ENCODE results near the gene CDK11B. TPM values are rescaled to one million over a fixed set of nuclear protein-coding genes. Genes with fewer than 3 reads are reported as not detected.
"Not testable (repeated sequence)": the region's sequence is repeated elsewhere in the genome, so short reads cannot be mapped to it uniquely, and the experiment has no call there.

CDK11B gene
- total RNA-seq, 1 donor from 2014 or later: 26.6 TPM

DNA sequence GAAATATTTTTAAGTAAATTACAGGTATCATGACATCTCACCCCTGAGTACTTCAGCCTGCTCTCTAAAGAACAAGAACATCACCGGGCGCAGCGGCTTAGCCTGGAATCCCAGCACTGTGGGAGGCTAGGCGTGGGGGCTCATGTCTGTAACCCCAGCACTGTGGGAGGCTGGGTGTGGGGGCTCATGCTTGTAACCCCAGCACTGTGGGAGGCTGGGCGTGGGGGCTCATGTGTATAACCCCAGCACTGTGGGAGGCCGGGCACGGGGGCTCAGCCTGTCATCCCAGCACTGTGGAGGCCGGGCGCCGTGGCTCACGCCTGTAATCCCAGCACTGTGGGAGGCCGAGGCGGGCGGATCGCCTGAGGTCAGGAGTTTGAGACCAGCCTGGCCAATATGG is 7.7 kb upstream of the CDK11B start:
- Mint-ChIP-seq H3K27ac (no peak overlapping the region), H3K4me1 (no peaks in the 10 kb centered on the region), H3K36me3 (peaks cover 7% of the 10 kb centered on the region), H3K27me3 (ENCODE audit: low read depth) (no peaks in the 10 kb centered on the region), H3K9me3 (no peaks in the 10 kb centered on the region), H3K4me3 (no peak overlapping the region)
- TF ChIP-seq CTCF (IDR thresholded peaks at IDR 0.05; ENCODE audit: unreplicated experiment): no peak
- no peak for DNase-seq (ENCODE audit: low spot score in 2 of 2, unreplicated experiment in 2 of 2)

GRCh38 chr1:1665815-1666251 is 7.0 kb upstream of the CDK11B start:
- no peaks in the 10 kb centered on the region for H3K27me3 Mint-ChIP-seq (ENCODE audit: low read depth)
- no peak overlapping the region for H3K4me3 Mint-ChIP-seq

DNA sequence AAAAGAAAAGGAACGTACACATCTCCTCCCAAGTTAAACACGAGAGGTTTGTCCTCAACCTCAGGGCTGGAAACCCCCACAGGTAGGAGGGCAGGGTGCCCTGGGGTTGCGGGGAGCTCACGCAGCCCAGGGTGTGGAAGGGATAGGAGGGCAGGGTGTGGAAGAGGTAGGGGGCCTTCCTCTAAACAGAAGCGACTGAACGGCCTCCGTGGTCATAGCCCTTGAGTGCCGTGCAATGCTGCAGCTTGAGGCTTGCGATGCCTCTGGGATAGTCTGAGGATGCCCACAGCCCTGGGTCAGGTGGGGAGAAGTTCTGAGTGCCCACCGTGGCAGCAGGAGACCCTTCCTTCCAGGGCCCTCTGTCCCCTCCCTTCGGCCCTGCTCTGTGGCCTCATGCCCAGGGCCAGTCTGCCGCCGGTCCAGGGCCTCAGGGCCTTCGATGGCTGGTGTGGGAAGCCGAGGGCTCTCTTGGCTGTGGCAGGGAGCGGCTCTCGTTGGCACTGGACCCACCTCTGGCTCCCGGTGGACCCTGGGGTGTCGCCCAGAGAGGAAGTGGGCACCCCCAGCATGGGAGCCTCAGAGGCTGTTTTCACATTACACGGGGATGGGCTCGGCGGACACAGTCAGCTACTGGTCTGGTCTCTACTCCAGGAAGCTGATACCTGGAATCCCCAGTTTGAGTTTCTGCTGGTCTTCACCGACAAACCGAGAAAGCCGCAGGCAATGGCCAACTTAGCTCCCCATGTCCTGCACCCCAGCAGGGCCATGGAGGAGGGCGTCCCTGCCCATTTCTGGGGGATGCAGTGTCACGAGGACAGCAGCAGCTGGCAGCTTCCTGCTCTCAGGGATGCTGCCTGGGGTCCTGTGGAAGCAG is 6.4 kb upstream of the CDK11B start:
- DNase-seq (ENCODE audit: low spot score in 2 of 2, unreplicated experiment in 2 of 2): no peak
- no peaks in the 10 kb centered on the region for H3K4me1 Mint-ChIP-seq
- H3K36me3 Mint-ChIP-seq: peaks cover 7% of the 10 kb centered on the region
- no peak overlapping the region for H3K4me3 Mint-ChIP-seq
- H3K27me3 Mint-ChIP-seq (ENCODE audit: low read depth): no peaks in the 10 kb centered on the region
- no peak overlapping the region for H3K27ac Mint-ChIP-seq
- H3K9me3 Mint-ChIP-seq: no peaks in the 10 kb centered on the region
- no peak for TF ChIP-seq CTCF (IDR thresholded peaks at IDR 0.05; ENCODE audit: unreplicated experiment)

More at GRCh38 chr1:1665815-1666251, 7.0 kb upstream of the CDK11B start:
- peak; percentile 27 for TF ChIP-seq CTCF (IDR thresholded peaks at IDR 0.05; ENCODE audit: unreplicated experiment)
- DNase-seq (ENCODE audit: low spot score in 2 of 2, unreplicated experiment in 2 of 2): no peak
- no peaks in the 10 kb centered on the region for H3K4me1 Mint-ChIP-seq
- H3K27ac Mint-ChIP-seq: no peak overlapping the region
- H3K9me3 Mint-ChIP-seq: no peaks in the 10 kb centered on the region
- peaks cover 7% of the 10 kb centered on the region for H3K36me3 Mint-ChIP-seq

DNA sequence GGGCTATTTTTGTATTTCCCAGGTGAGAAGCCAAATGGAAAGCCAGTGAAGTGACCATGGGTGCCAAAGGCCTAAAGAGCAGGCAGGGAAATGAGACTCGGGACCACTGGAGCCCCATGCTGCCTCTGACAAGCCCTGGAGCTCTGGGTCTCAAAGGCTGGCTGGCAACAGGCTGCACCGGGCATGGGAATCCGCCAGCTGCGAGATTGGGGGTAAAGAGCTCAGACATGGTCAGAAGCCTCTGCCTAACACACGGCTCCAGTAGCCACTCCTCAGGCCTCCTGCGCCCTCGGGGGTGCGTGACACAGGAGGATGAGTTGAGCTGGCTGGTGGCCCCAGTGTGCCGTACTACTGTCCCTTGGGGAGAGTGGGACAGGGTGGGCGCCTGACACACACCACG is 5.5 kb upstream of the CDK11B start:
- not testable (repeated sequence) for H3K9me3 Mint-ChIP-seq; H3K4me3 Mint-ChIP-seq; H3K27ac Mint-ChIP-seq; H3K27me3 Mint-ChIP-seq (ENCODE audit: low read depth); DNase-seq (ENCODE audit: low spot score in 2 of 2, unreplicated experiment in 2 of 2); H3K4me1 Mint-ChIP-seq; H3K36me3 Mint-ChIP-seq

DNA sequence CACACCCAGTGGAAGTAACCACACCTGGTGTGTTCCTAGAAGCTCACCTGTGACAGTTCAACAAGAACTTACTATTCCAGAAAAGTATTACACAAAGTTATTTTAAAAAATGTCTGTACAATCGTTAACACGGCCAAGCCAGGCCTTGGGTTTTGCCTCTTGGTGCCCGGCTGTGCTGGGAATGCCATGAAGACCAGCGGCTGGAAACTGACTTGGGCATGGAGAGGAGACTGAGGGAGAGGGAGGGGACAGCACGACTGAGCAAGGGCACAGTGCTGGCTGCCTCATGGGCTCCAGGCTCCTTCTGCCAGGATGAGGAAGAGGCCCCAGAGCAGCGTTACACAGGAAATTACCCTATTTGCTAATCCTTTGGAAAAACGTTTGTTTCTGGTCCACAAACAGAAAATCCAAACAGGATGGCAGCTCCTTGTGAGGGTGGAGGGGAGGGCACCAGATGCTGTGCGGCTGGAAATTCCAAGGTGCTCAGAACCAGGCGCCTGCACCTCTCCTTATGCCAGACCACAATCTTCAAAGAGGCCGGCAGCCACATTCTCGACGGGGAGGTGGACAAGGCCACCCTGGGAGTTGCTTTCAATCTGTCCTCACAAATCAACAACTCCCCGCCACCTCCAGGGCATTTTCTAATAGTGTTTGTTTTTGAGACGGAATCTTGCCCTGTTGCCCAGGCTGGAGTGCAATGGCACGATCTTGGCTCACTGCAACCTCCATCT is 4.2 kb upstream of the CDK11B start:
- not testable (repeated sequence) for H3K36me3 Mint-ChIP-seq; H3K4me3 Mint-ChIP-seq; H3K4me1 Mint-ChIP-seq; H3K27me3 Mint-ChIP-seq (ENCODE audit: low read depth); H3K9me3 Mint-ChIP-seq; H3K27ac Mint-ChIP-seq; DNase-seq (ENCODE audit: low spot score in 2 of 2, unreplicated experiment in 2 of 2)

- not testable (repeated sequence) for DNase-seq (ENCODE audit: low spot score in 2 of 2, unreplicated experiment in 2 of 2); H3K9me3 Mint-ChIP-seq; H3K4me3 Mint-ChIP-seq; H3K36me3 Mint-ChIP-seq; H3K27me3 Mint-ChIP-seq (ENCODE audit: low read depth); H3K27ac Mint-ChIP-seq; H3K4me1 Mint-ChIP-seq
These were observed 3.6 kb upstream of the CDK11B start for GRCh38 chr1:1662392-1662791.

GRCh38 chr1:1648265-1648664 is 10.5 kb downstream of the CDK11B start:
- not testable (repeated sequence) for H3K4me1 Mint-ChIP-seq; H3K9me3 Mint-ChIP-seq; H3K4me3 Mint-ChIP-seq; H3K27me3 Mint-ChIP-seq (ENCODE audit: low read depth); H3K27ac Mint-ChIP-seq; DNase-seq (ENCODE audit: low spot score in 2 of 2, unreplicated experiment in 2 of 2)
- peaks cover 51% of the 10 kb centered on the region for H3K36me3 Mint-ChIP-seq

DNA sequence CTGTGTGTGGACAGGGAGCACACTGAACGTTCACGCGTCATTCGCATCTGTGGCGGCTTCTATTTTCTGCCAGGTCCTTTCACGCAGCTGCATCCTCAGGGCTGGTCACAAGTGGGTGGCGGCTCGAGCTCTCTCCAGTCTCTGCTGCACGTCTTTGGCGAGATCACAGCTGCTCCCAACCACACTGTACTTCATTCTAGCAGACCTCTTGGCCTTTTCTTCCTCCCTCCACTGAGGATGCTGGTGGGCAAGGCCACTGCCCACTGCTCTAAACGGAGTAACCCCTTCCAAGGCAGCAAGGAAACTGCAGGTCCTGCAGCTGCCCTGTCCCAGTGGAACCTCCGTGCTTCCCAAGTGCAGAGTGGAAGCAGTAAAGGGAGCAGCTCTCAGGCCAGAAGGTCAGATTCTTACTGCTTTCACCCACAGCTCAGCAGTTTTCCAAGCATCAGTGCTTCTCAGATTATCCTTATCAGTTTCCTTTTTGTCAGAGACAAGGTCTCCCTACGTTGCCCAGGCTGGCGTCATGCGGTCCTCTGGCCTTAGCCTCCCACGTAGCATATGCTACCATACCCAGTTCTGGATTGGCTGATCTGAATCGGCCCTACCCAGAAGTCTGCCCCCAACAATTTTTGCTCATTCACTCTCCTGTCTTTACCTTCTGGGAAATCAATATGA is 11.1 kb downstream of the CDK11B start:
- H3K36me3 Mint-ChIP-seq: peaks cover 52% of the 10 kb centered on the region
- H3K4me1 Mint-ChIP-seq; DNase-seq (ENCODE audit: low spot score in 2 of 2, unreplicated experiment in 2 of 2); H3K4me3 Mint-ChIP-seq; H3K27ac Mint-ChIP-seq; H3K27me3 Mint-ChIP-seq (ENCODE audit: low read depth); H3K9me3 Mint-ChIP-seq: not testable (repeated sequence)

- H3K9me3 Mint-ChIP-seq; H3K27ac Mint-ChIP-seq; DNase-seq (ENCODE audit: low spot score in 2 of 2, unreplicated experiment in 2 of 2); H3K4me1 Mint-ChIP-seq; H3K4me3 Mint-ChIP-seq; H3K27me3 Mint-ChIP-seq (ENCODE audit: low read depth): not testable (repeated sequence)
- peaks cover 43% of the 10 kb centered on the region for H3K36me3 Mint-ChIP-seq
These were observed 12.5 kb downstream of the CDK11B start for GRCh38 chr1:1646326-1646725.

GRCh38 chr1:1640711-1641461 is 17.9 kb downstream of the CDK11B start:
- not testable (repeated sequence) for H3K27ac Mint-ChIP-seq; H3K36me3 Mint-ChIP-seq; H3K9me3 Mint-ChIP-seq; DNase-seq (ENCODE audit: low spot score in 2 of 2, unreplicated experiment in 2 of 2); H3K27me3 Mint-ChIP-seq (ENCODE audit: low read depth); H3K4me3 Mint-ChIP-seq; H3K4me1 Mint-ChIP-seq
